Activated CD4-positive, alpha-beta T cell treated with anti-CD3 and anti-CD28 coated beads, Interleukin-2, amount 50 U/mL, for 4 hours (primary cell): ENCODE results near the gene HSD3B1.

ENCODE experiments used
- DNase-seq, 2 experiments: peaks; one replicate each; pipeline ENCODE4 v3.0.0-alpha.2; 2020

The HSD3B1 gene

GRCh38 chr1:119506941-119507340 is at the start of gene HSD3B1:
TSS of gene HSD3B1 (plus strand) at chr1:119507210. CDS start at chr1:119507477, 267 bp downstream.
- DNase-seq, result no peak

GRCh38 chr1:119462964-119463363 is 44.0 kb upstream of the HSD3B1 start:
- DNase-seq, result no peak

DNA sequence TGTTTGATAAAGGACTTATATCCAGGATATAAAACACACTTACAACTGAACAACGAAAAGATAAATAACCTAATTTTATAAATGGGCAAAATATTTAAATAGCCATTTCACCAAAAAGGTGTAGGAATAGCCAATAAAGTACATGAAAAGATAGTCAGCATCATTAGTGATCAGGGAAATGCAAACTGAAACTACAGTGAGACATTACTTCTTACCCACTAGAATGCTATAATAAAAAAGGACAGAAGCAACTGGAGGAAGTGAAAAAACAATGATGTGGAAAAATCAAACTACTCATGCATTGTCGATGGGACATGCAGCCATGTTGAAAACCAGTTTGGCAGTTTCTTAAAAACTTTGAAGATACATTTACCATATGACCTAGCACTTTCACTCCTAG is 43.4 kb upstream of the HSD3B1 start:
- DNase-seq, result no peak

DNA sequence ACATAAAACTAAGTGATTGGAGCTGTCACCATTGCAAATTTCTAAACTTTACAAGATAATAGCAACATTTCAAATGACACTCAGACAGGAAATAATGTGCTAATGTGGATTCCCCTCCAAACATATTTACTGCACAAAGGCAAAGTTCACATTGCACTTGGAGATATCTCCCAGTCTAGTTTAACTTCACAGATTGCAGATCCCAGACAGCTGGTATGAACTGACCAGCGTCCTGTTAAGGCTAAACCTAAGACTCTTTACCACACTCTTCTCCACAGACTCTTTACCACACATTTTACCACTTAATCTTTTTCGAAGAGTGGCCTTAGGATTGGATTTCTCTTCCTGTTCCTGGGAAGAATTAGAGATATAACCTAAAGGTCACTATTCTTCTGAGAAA is 40.6 kb upstream of the HSD3B1 start:
- no peak for DNase-seq

GRCh38 chr1:119467219-119467618 is 39.8 kb upstream of the HSD3B1 start:
- no peak for DNase-seq

DNA sequence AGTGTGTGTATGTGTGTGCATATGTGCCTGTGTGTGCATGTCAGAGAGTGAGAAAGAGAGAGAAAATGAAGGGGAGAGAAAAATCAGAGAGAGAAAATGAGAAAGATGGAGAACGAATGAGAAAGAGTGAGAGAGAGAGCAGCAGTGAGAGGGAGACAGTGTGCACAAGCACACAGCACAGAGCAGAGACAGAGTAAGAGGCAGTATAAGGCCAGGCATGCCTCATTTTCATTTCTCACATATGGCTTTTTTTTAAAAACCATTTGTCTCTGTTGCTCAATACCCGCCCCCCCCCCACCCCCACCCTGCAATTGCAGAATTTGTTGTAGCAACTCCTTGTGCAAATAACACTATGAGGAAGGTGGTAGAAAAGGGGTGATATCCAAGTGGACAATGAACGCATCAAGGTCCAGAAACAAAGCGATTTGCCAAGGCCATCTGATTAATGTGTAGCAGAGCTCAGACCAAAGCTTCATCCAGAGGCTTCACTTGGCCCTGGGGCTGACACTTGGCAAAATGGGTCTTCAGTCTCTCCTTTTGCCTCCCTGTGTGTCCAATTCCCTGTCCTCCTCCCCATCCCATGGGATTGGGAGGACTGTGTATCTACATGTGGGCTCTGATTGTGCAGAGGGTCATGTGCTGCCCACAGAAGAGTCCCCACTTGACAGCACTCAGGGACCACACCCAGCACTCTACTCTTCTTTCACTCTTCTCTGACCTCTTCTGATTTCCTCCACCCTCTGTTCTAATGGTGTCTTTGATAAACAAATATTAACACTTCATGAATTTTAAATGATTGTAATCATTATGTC is 38.9 kb upstream of the HSD3B1 start:
- no peak for DNase-seq

DNA sequence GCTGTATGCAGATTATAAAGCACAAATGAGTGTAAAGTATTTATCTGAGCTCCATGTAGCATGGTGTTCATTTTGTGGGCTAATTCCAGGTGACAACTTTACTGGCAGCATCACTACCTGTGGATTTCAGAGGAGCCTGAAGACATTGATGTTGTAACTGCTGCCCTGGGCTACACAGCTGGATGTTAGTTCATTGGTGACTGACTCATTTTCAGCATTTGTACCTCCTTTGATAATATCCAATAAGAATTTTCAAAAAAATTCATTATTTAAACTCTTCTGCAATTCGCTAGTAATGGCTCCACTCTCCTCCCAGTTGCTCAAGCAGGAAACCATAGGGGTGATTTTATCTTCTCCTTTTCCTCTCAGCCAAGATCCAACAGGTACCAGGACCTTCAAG is 37.3 kb upstream of the HSD3B1 start:
- no peak for DNase-seq

DNA sequence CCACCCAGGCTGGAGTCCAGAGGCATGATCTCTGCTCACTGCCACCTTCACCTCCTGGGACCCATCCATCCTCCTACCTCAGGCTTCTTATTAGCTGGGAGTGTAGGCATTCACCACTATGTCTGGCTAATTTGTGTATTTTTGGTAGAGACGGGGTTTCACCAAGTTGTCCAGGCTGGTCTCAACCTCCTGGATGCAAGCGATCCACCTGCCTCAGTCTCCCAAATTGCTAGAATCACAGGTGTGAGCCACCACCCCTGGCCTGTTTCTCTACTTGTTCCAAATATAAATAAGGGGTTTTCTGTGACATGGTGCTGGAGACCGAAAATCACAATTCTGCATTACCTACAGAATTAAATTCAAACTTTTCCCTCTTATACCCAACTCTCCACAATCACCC is 36.6 kb upstream of the HSD3B1 start:
- DNase-seq, result no peak

DNA sequence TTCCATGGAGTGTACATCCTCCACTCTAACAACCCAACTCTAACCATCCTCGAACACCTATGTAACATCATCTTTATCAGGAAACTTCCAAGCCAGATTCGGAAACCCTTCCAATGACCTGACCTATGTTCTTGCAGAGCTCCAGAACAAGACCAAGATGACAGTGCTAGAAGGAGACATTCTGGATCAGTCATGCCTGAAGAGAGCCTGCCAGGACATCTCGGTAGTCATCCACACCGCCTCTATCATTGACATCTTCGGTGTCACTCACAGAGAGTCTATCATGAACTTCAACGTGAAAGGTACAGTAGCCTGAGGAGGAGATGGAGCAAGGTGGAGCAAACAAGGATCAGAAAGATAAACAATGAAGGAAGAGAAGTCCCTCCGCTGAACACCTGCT is 36.1 kb upstream of the HSD3B1 start:
- no peak for DNase-seq

DNA sequence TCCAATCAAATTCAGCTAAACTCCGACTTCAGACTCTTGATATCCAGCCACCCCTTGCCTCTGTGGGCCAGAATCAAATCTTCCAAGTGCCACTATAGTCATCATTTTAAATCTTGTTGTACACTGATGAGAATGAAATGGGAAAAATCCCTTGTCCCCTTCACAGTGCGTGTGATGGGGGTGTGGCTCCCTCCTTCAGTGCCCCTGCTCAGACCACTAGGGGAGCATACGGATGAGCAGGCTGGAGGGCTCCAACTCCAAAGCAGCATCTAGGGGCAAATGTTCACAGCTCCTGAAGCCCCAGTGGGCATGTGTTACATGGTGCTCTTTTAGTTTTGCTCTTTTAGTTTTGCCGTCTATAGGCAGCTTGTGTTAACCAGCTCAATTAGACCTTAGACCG is 35.4 kb upstream of the HSD3B1 start:
- DNase-seq, result no peak

GRCh38 chr1:119472080-119472818 is 34.8 kb upstream of the HSD3B1 start:
- no peak for DNase-seq

- no peak for DNase-seq
Observed at GRCh38 chr1:119472819-119473175, 34.2 kb upstream of the HSD3B1 start.

DNA sequence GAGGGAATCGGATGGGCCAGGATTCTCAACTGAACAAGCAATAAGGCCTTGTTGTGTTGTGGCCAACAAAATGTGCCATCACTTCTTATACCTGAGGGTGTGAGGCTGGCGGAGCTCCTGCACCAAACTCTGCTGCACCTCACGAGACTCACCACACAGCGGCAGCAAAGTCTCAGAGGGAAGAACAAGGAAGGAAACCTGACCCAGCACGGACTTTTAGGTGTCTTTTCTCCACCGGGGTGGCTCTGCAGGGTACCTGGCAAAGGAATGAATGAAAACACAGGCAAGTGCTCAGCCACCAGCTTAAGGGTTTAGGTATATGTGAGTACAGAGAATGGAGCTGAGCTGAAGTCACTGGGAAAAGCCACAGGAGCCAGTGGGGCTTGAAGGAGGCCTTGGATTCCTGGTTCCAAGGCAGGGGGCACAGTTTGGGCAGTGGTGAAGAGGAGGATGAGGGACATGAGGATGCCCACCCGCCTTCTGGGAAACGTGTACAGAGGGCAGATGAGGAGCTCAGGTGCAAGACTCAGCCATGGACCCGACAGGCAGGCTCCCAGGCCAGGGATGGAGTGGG is 31.1 kb upstream of the HSD3B1 start:
- no peak for DNase-seq

GRCh38 chr1:119477710-119478109 is 29.3 kb upstream of the HSD3B1 start:
- no peak for DNase-seq

- DNase-seq, result no peak
Observed at GRCh38 chr1:119480175-119480574, 26.8 kb upstream of the HSD3B1 start.

GRCh38 chr1:119481951-119482350 is 25.1 kb upstream of the HSD3B1 start:
- DNase-seq, result no peak

- no peak for DNase-seq
Observed at GRCh38 chr1:119482517-119483425, 24.2 kb upstream of the HSD3B1 start.

GRCh38 chr1:119483441-119484200 is 23.4 kb upstream of the HSD3B1 start:
- no peak for DNase-seq

DNA sequence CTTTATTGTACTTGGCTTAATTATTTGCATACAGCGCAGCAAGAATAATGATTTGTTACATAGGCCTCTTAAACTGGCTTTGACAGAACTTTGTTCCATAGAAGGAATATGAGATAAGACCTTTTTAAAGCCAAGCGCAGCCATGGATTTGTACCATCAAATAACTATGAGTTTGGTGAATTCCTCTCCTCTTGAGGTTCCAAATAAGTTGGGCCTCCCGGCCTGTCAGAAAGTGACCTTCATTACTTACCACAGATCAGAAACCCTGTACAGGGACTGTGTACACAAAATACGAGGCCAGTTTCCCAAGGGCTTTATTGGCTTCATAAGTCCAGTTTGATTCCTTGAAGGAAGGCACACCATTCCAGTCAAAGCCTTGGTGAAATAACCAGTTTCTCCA is 21.8 kb upstream of the HSD3B1 start:
- no peak for DNase-seq

DNA sequence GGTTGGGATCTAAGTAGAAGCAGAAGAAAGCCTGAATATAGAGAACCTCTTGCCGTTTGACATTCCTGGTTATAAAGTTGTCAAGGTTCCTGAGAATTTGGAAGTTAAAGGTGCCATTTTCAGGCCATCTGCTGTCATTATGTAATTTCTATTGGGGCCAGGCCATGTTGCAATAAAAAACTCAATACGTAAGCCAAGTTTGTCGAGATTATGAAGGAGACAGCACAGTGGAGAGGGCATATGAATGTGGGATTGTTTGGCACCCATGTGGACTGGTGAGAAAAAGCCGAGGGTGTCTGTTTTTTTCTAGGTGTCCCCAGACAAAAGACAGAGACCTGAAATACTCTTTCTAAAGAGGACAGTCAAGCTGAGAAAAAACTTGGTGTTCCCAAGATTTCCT is 18.8 kb upstream of the HSD3B1 start:
- no peak for DNase-seq

DNA sequence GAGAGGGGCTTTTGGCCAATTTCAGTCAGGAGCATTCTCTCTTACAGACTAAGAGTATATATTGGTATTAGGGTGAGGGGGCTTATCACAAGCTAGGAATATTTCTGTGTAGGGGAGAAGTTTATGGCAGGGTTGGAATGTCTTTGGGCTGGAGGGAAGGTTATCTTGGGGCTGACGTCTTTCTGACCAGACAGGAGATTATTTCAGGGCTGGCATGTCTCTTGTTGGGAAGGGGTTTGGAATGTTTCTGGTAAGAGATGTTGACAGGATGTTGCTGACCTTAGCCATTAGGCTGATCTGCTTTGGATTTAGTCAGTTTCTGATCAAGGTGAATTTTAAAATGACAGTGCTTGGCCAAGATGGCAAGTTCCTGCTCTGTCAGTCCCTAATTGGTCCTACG is 17.8 kb upstream of the HSD3B1 start:
- no peak for DNase-seq

- no peak for DNase-seq
Observed at GRCh38 chr1:119490925-119491324, 16.1 kb upstream of the HSD3B1 start.
